GM10266 (cell line): ENCODE measurements around the gene NECAB3.

Source experiments
- DNase-seq: peaks from one replicate; pipeline ENCODE4 v3.0.0; 2012; ENCODE audit errors: extremely low spot score
- CTCF ChIP-seq: IDR thresholded peaks from 2 replicates; pipeline ENCODE4 v1.5.1; 2012; ENCODE audit warnings: mild to moderate bottlenecking, low read depth; ENCODE audit not compliant: control insufficient read depth, insufficient read depth; ENCODE audit errors: missing control alignments

The NECAB3 gene

GRCh38 chr20:33693741-33694638, 19.8 kb upstream of the NECAB3 start:
- no peak for DNase-seq
- TF ChIP-seq CTCF, result no peak

- TF ChIP-seq CTCF, result no peak
- DNase-seq, result no peak
These were observed 19.1 kb upstream of the NECAB3 start for GRCh38 chr20:33693289-33693688.

- DNase-seq, result no peak
- TF ChIP-seq CTCF, result no peak
These were observed 15.7 kb upstream of the NECAB3 start for GRCh38 chr20:33689973-33690372.

- DNase-seq, result no peak
- no peak for TF ChIP-seq CTCF
These were observed 15.3 kb upstream of the NECAB3 start for GRCh38 chr20:33689493-33689892.

- DNase-seq, result no peak
These were observed 14.8 kb upstream of the NECAB3 start for GRCh38 chr20:33688938-33689424.

GRCh38 chr20:33687993-33688937, 14.0 kb upstream of the NECAB3 start:
- DNase-seq, result no peak
- no peak for TF ChIP-seq CTCF

More at GRCh38 chr20:33688938-33689424, 14.8 kb upstream of the NECAB3 start:
- TF ChIP-seq CTCF, result no peak
